Embryonic facial prominence (tissue), 1 donor: Measurements from ENCODE around the gene ANXA8.

Experiments
- DNase-seq: peaks from one replicate; pipeline ENCODE4 v3.0.0-alpha.2; 2016; ENCODE audit errors: extremely low spot score

ANXA8 gene

DNA sequence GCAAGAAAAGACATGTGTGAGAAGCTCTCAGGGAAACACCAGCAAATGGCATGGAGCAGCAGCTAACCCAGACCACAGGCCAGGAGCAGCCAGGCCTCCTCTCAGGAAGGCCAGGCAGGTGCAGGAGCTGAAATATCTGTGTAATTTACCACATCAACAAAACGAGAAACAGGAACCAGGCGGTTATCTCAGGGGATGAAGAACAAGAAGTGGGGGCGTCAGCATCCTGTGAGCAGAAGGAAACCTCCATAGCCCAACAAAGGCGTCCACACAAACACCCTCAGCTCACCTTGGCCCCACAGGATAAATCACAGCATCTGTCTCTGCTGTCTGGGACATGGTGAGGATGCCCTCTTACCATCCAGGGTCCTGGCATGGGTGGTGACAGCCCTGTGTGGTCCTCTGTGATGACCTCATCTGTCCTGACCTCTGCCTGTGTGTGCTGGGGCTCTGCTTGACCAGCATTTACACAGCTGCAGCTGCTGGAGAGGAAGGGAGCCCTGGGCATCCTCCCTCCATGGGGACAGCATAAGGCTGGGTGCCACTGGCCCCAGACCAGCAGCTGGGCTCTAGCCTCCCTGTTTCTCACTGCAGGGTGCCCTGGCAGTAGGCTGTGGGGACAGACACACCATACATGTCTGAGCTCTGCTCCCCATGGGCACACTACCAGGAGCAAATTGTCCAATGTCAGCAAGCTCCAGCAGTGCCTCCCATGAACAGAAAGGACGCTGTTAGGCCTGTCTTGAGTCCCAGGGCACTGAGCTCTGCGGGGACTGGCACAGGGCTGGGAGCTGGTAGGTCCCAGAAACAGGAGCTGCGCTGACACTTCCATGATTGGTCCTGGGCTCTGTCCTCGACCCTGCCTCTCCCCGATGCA lies 34.6 kb downstream of the ANXA8 start:
- no peak for DNase-seq

DNA sequence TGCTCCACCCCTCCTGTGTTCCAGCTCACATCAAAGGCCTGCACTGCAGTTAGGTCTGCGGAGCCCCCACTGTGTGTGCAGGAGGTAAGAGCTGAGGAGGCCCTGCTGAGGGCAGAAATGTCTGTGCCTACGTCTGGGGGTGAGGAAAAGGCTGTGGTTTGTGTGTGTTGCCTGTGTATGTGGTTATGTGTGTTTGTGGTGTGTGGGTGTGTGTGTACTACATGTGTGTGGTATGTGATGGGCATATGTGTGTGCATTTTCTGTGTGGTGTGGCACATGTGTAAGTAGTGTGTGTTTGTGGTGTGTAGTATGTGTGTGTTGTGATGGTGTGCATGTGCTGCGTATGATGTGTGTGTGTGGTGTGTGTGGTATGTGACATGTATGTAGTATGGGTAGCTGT lies 36.2 kb downstream of the ANXA8 start:
- DNase-seq: no peak

- DNase-seq: no peak
Measured at GRCh38 chr10:47447209-47447608, 36.7 kb downstream of the ANXA8 start.

DNA sequence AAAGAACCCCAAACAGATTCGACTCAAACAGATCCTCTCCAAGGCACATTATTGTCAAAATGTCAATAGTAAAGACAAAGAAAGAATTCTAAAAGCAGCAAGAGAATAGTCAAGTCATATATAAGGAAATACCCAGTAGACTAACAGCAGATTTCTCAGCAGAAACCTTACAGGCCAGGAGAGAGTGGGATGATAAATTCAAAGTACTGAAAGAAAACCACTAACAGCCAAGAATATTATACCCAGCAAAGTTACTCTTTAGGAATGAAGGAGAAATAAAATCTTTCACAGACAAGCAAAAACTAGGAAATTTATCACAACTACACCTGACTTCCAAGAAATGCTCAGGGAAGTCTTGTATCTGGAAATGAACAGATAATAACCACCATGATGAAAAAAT lies 38.2 kb downstream of the ANXA8 start:
- DNase-seq: no peak

- no peak for DNase-seq
Measured at GRCh38 chr10:47444047-47444446, 39.9 kb downstream of the ANXA8 start.

DNA sequence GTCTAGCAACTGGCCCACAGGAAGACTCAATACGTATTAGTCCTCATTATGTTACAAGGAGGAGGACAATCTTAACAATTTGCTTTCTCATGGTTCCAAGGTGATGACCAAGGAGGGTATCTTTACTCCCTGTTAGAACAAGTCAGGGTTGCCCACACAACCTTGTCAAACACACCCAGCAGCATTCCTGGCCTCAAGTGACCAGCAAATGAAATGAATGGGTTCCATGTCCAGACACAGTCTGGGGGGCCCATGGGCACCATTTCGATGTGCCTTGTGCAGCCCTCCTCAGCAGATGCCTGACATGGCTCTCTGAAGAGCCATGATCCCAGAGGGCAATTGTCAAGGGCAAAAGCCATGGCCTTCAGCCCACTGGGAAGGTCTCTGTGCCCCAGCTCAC lies 40.8 kb downstream of the ANXA8 start:
- no peak for DNase-seq

GRCh38 chr10:47442351-47442750 lies 41.6 kb downstream of the ANXA8 start:
- DNase-seq: no peak

- no peak for DNase-seq
Measured at GRCh38 chr10:47441938-47442337, 42.0 kb downstream of the ANXA8 start.

- DNase-seq: no peak
Measured at GRCh38 chr10:47440207-47440606, 43.7 kb downstream of the ANXA8 start.

DNA sequence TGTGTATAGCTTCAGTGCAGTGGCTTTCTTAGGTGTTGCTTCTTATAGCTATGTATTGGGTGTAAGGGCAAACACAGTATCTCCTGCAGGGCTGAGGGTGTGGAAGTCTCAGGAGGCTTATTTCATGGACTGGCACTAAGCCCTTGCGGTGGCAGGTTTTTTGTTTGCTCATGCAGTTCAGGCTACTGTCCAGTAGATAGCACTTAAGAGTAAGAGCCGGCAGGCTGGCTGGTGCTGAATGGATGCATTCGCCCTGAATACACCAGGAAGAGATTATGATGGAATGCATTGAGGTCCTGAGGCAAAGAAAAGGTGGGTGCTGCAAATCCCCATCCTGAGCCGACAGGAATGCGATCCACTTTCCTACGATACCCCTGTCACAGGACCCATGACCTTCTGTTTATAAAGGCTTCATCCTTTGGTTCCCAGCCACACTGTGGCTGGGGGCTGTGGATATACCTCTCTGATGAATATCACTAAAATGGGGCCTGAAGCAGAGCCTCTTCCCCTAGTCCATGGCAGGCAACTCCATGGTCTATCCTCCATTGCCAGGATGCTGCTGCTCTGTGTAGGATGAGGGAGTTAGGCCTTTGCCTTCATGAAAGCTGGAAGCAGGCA lies 44.9 kb downstream of the ANXA8 start:
- no peak for DNase-seq

DNA sequence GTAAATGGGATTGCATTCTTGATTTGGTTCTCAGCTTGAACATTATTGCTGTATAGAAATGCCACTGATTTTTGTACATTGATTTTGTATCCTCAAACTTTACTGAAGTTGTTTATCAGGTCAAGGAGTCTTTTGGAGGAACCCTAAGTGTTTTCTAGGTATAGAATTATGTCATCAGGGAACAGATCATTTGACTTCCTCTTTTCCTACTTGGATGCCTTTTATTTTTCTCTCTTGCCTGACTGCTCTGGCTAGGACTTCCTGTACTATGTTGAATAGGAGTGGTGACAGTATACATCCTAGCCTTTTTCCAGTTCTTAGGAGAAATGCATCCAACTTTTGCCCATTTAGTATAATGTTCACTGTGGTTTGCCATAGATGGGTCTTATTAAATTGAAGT lies 48.8 kb downstream of the ANXA8 start:
- no peak for DNase-seq

DNA sequence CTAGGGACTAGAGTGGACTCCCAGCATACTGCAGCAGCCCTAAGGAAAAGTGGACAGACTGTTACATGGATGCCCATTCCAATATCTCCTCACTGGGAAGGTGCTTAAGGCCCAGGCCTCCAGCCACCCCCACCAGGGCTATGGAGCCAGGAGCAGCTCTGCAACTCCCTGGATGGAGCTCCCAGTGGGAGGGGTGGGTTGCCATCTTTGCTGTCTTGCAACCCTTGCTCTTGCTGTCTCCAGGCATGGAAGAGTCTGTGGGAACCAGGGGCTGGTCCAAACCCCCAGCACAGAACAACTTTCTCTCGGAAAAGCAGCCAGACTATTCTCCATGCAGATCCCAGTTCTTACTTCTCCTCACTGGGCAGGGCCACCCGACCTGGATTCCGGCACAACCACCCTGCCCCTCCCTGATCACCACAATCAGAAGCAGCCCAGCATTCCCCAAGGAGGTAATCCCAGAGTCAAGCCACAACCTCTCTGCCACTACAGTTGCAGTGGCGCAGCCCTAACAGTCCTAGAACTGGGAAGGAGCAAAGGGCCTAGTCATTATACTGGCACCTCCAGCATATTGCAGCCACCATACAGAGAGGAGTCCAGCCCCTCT lies 58.0 kb downstream of the ANXA8 start:
- DNase-seq: no peak

DNA sequence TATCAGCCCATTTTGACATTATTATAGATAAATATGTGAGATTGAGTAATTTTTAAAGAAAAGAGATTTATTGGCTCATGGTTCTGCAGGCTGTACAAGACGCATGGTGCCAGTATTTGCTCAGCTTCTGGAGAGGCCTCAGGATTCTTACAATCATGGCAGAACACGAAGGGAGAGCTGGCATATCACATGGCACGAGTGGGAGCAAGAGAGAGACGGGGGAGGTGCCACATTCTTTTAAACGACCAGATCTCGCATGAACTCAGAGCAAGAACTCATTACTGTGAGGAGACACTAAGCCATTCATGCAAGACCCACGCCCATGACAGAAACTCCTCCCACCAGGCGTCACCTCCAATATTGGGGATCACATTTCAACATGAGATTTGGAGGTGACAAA lies 59.7 kb downstream of the ANXA8 start:
- no peak for DNase-seq

DNA sequence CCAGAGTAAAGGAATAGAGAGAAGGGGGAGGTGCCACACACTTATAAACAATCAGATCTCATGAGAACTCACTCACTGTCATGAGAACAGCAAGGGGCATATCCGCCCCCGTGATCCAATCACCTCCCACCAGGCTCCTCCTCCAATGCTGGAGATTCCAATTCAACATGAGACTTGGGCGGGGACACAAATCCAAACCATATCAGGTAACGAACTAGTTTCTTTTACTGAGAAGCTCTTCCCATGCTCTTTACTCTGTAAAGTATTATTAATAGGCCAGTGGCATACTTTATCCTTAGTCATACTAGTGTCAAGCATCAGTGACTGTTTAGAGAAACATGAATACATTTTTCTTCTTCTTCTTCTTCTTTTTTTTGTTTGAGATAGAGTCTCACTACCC lies 60.4 kb downstream of the ANXA8 start:
- DNase-seq: no peak

- DNase-seq: no peak
Measured at GRCh38 chr10:47421057-47421952, 62.6 kb downstream of the ANXA8 start.

DNA sequence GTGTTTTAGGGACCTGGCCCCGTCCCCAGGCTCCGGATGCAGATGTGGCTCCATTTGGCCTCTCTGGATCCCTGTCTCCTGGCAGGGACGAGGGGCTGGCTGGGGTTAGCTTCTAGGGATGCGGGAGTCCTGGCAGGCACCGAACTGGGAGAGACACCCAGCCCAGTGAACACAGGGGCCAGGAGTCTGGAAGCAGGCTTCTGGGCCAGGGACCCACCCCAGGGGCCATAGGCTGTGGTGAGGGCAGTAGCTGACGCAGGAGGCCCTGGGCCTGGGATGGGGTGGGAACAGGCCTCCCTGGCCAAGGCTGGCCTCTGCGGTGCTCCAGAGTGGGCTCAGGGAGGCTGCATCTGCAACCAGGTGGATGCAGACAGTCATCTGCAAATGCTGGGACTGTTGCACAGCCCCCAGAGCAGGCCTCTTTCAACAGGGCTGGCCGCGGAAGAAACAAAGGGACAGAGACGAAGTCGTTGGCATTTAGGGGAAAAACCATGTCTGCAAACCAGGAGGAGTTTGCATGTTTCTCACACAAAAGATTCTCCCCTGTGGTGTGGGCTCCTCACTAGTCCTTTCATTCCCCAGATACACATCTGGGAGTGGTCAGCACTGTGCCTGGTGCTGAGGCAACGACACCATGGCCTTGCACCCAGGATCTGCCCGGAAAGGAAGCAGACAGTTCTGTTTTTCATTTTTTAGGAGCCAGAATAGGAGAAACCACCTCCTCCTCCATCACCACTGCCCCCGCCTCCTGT lies 63.4 kb downstream of the ANXA8 start:
- DNase-seq: no peak

DNA sequence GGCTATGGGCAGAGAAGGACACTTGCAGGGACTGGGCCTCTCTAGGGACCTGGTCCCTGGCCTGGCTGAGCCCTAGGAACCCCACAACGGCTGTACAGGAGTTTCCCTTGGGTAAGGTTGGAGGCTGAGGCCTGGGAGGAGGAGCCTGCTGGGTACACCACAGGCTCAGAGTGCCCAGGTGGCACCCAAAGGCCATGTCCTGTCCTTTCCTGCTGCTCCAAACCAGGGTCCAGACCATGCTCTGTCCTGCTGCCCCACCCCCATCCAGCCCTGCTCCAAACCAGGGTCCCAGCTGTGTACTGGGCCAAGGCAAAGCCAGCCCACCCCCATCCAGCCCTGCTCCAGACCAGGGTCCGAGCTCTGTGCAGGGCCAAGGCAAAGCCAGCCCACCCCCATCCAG lies 64.5 kb downstream of the ANXA8 start:
- DNase-seq: no peak

DNA sequence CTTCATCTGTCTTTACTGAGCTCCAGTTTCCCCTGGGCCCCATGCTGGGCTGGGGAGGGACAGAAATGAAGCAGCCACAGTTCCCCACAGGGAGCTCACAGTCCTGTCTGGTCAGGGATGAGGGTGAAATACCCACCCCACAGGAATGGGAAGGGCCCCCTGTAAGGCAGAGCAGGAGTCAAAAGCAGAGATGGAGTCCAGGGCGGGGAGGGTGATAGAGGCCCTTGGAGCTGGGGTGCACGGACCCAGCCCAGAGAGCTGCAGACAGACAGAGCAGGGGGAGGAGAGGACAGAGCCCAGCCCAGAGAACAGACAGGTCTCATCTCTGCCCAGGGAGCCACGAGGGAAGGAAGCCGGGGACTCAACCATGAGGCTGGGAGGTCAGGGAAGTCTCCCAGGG lies 64.9 kb downstream of the ANXA8 start:
- DNase-seq: no peak

- no peak for DNase-seq
Measured at GRCh38 chr10:47418321-47418720, 65.6 kb downstream of the ANXA8 start.
